Mesendoderm (in vitro differentiated cells): Measurements from ENCODE around the gene STAP2.

ENCODE experiments used
- DNase-seq: peaks from one replicate; pipeline ENCODE4 v3.0.0; 2013
- H2AK5ac ChIP-seq: 2 replicates; pipeline ENCODE4 v1.6.1; 2013; ENCODE audit warnings: low read length, inconsistent platforms
- H2BK120ac ChIP-seq: 2 replicates; pipeline ENCODE4 v1.6.1; 2013; ENCODE audit warnings: low read depth, mild to moderate bottlenecking, low read length, moderate library complexity, mixed read lengths
- H2BK15ac ChIP-seq: replicated peaks from 2 replicates; pipeline ENCODE4 v1.6.1; 2013; ENCODE audit warnings: low read depth, mild to moderate bottlenecking, moderate library complexity
- H2BK5ac ChIP-seq: 2 replicates; pipeline ENCODE4 v1.6.1; 2013; ENCODE audit warnings: low read length, inconsistent platforms
- H3K18ac ChIP-seq: 2 replicates; pipeline ENCODE4 v1.6.1; 2013; ENCODE audit warnings: mild to moderate bottlenecking, low read length, mixed read lengths
- H3K23ac ChIP-seq: one replicate; pipeline ENCODE4 v1.6.1; 2013; ENCODE audit warnings: low read length
- H3K27ac ChIP-seq: 2 replicates; pipeline ENCODE4 v1.5.1; 2013; ENCODE audit warnings: low read depth, mild to moderate bottlenecking, inconsistent platforms, low read length, moderate library complexity
- H3K27me3 ChIP-seq: 2 replicates; pipeline ENCODE4 v1.6.1; 2013; ENCODE audit warnings: low read length, control low read depth, mild to moderate bottlenecking, inconsistent platforms; ENCODE audit not compliant: insufficient read depth, poor library complexity
- H3K36me3 ChIP-seq: 2 replicates; pipeline ENCODE4 v1.6.1; 2013; ENCODE audit warnings: low read length, inconsistent platforms; ENCODE audit not compliant: control insufficient read depth, insufficient read depth
- H3K4ac ChIP-seq: one replicate; pipeline ENCODE4 v1.6.1; 2013; ENCODE audit warnings: low read depth, mild to moderate bottlenecking, low read length, moderate library complexity
- H3K4me1 ChIP-seq: 2 replicates; pipeline ENCODE4 v1.6.1; 2013; ENCODE audit warnings: low read depth, low read length, inconsistent platforms; ENCODE audit not compliant: control insufficient read depth
- H3K4me2 ChIP-seq: 2 replicates; pipeline ENCODE4 v1.6.1; 2013; ENCODE audit warnings: low read length
- H3K4me3 ChIP-seq: 2 replicates; pipeline ENCODE4 v1.5.1; 2013; ENCODE audit warnings: mild to moderate bottlenecking, low read length
- H3K56ac ChIP-seq: one replicate; pipeline ENCODE4 v1.6.1; 2013; ENCODE audit warnings: low read length
- H3K79me1 ChIP-seq: 2 replicates; pipeline ENCODE4 v1.6.1; 2013; ENCODE audit warnings: low read length, inconsistent platforms
- H3K79me2 ChIP-seq: 2 replicates; pipeline ENCODE4 v1.6.1; 2013; ENCODE audit warnings: mild to moderate bottlenecking, low read length; ENCODE audit not compliant: control insufficient read depth, insufficient read depth
- H3K9ac ChIP-seq: 2 replicates; pipeline ENCODE4 v1.6.1; 2013; ENCODE audit warnings: low read length, inconsistent platforms
- H4K5ac ChIP-seq: one replicate; pipeline ENCODE4 v1.6.1; 2013; ENCODE audit warnings: low read length
- H4K8ac ChIP-seq: one replicate; pipeline ENCODE4 v1.6.1; 2013; ENCODE audit warnings: low read depth, mild to moderate bottlenecking, control low read depth, low read length, moderate library complexity
- WGBS: extraction: QIAGEN DNeasy Blood & Tissue Kit; methylation state at CpG from one replicate; pipeline ENCODE4 v1.1.7; 2013; ENCODE audit warnings: low lambda C conversion rate, missing lambda C conversion rate; ENCODE audit not compliant: insufficient coverage; ENCODE audit errors: extremely low coverage; 5-methylcytosine and 5-hydroxymethylcytosine counted together

STAP2 gene

GRCh38 chr19:4378886-4379285, 40.3 kb upstream of the STAP2 start:
- H3K9ac ChIP-seq: no peak overlapping the region
- no peak overlapping the region for H3K4me3 ChIP-seq
- H2BK5ac ChIP-seq: no peak overlapping the region
- no peak overlapping the region for H2AK5ac ChIP-seq
- H4K5ac ChIP-seq: no peak overlapping the region
- no peak overlapping the region for H3K27ac ChIP-seq
- H3K79me2 ChIP-seq: peaks cover 19% of the 10 kb centered on the region
- H3K36me3 ChIP-seq: no peaks in the 10 kb centered on the region
- no peak overlapping the region for H2BK120ac ChIP-seq
- no peak overlapping the region for H4K8ac ChIP-seq
- H2BK15ac ChIP-seq: no peak overlapping the region
- WGBS: no CpG with 5 or more reads among the region's 11 CpGs
- peaks cover 13% of the 10 kb centered on the region for H3K4me1 ChIP-seq
- DNase-seq: no peak
- H3K79me1 ChIP-seq: peaks cover 27% of the 10 kb centered on the region
- no peaks in the 10 kb centered on the region for H3K27me3 ChIP-seq
- no peak overlapping the region for H3K56ac ChIP-seq
- no peak overlapping the region for H3K4ac ChIP-seq
- H3K4me2 ChIP-seq: no peak overlapping the region
- H3K18ac ChIP-seq: no peak overlapping the region
- no peak overlapping the region for H3K23ac ChIP-seq

DNA sequence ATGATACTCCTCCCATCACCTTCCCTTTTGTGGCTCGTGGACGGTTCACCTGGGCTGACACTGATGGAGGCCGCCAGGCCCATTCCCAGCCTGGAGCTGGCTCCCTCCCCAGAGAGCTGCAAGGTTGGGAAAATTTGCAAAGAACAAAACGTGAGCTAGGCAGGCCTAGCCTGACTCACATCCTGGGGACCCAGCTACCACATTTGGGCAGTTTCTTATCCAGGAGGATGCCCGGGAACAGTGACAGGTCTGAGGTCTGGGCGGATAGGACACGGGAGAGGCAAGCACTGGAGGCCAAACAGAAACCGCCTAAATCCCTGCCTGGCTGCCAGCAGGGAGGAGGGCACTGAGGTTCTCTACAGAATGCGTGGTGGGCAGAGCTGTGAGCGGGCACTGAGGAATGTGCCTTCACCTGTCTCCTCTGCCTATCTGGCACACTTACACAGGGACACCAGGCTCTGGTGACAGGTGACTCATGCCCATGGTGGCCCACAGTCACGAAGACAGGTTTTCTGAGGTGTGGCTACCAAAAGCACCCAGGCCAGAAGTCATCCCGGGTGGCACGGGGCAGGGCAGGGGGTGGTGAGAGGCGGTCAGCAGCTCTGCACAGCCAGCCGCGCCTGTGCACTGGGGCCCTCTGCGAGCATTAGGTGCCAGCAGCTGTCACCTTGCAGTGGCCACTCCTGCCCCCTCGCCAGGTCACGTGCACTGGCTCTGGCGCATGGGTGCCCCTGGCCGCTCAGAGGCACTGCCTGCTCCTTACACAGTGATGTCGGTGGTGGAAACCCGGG, 38.6 kb upstream of the STAP2 start:
- no peak overlapping the region for H2BK5ac ChIP-seq
- DNase-seq: no peak
- no peak overlapping the region for H3K4me3 ChIP-seq
- no peak overlapping the region for H2BK120ac ChIP-seq
- no peak overlapping the region for H3K18ac ChIP-seq
- no peak overlapping the region for H4K5ac ChIP-seq
- H3K36me3 ChIP-seq: no peaks in the 10 kb centered on the region
- peaks cover 31% of the 10 kb centered on the region for H3K79me1 ChIP-seq
- H3K79me2 ChIP-seq: peaks cover 17% of the 10 kb centered on the region
- H4K8ac ChIP-seq: no peak overlapping the region
- H3K9ac ChIP-seq: no peak overlapping the region
- no peaks in the 10 kb centered on the region for H3K27me3 ChIP-seq
- no peak overlapping the region for H3K56ac ChIP-seq
- H2BK15ac ChIP-seq: no peak overlapping the region
- no CpG with 5 or more reads among the region's 23 CpGs for WGBS
- H3K4me1 ChIP-seq: peaks cover 13% of the 10 kb centered on the region
- H3K27ac ChIP-seq: no peak overlapping the region
- no peak overlapping the region for H3K4ac ChIP-seq
- H3K4me2 ChIP-seq: no peak overlapping the region
- no peak overlapping the region for H2AK5ac ChIP-seq
- no peak overlapping the region for H3K23ac ChIP-seq

- H3K56ac ChIP-seq: no peak overlapping the region
- H3K18ac ChIP-seq: no peak overlapping the region
- no peaks in the 10 kb centered on the region for H3K36me3 ChIP-seq
- no peak overlapping the region for H3K4me3 ChIP-seq
- no peak overlapping the region for H3K9ac ChIP-seq
- no peak overlapping the region for H4K8ac ChIP-seq
- no peaks in the 10 kb centered on the region for H3K27me3 ChIP-seq
- H3K4me1 ChIP-seq: peaks cover 13% of the 10 kb centered on the region
- no peak overlapping the region for H3K4ac ChIP-seq
- H3K23ac ChIP-seq: no peak overlapping the region
- WGBS: no CpG with 5 or more reads among the region's 10 CpGs
- no peak overlapping the region for H4K5ac ChIP-seq
- no peak overlapping the region for H2AK5ac ChIP-seq
- H3K79me1 ChIP-seq: peaks cover 34% of the 10 kb centered on the region
- no peak overlapping the region for H2BK120ac ChIP-seq
- no peak overlapping the region for H3K27ac ChIP-seq
- DNase-seq: no peak
- H2BK15ac ChIP-seq: no peak overlapping the region
- peaks cover 17% of the 10 kb centered on the region for H3K79me2 ChIP-seq
- no peak overlapping the region for H2BK5ac ChIP-seq
- H3K4me2 ChIP-seq: no peak overlapping the region
These were observed 38.0 kb upstream of the STAP2 start for GRCh38 chr19:4376671-4376990.

DNA sequence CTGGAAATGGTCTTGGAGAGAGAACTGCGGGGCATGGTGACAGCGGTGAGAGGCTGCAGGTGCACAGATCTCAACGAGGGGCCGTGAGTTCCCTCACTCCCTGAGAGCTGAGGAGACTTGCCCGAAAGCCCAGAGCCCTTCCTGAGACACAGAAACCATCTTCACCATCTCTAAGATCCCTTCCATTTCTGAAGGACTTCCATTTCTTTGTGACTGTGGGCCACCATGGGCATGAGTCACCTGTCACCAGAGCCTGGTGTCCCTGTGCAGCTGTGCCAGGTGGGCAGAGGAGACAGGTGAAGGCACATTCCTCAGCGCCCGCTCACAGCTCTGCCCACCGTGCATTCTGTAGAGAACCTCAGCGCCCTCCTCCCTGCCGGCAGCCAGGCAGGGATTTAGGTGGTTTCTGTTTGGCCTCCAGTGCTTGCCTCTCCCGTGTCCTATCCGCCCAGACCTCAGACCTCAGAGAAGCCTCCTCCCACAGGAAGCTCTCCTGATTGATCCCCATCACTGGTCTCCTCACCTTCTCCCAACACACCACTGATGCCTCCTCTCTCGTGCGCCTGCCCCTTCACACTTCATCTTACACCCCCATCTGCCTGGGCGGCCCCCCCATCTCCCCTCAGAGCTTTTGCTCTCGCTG, 37.5 kb upstream of the STAP2 start:
- Histone ChIP-seq H3K4me3 (no peak overlapping the region), H3K79me2 (peaks cover 17% of the 10 kb centered on the region), H3K4me1 (peaks cover 13% of the 10 kb centered on the region), H3K23ac (no peak overlapping the region), H2BK120ac (no peak overlapping the region), H3K4ac (no peak overlapping the region), H3K27me3 (no peaks in the 10 kb centered on the region), H4K8ac (no peak overlapping the region), H3K27ac (no peak overlapping the region), H3K9ac (no peak overlapping the region), H3K36me3 (no peaks in the 10 kb centered on the region), H3K79me1 (peaks cover 34% of the 10 kb centered on the region), H3K4me2 (no peak overlapping the region), H2AK5ac (no peak overlapping the region), H2BK15ac (no peak overlapping the region), H4K5ac (no peak overlapping the region), H3K18ac (no peak overlapping the region), H2BK5ac (no peak overlapping the region), H3K56ac (no peak overlapping the region)
- no peak for DNase-seq
- WGBS: no CpG with 5 or more reads among the region's 16 CpGs

DNA sequence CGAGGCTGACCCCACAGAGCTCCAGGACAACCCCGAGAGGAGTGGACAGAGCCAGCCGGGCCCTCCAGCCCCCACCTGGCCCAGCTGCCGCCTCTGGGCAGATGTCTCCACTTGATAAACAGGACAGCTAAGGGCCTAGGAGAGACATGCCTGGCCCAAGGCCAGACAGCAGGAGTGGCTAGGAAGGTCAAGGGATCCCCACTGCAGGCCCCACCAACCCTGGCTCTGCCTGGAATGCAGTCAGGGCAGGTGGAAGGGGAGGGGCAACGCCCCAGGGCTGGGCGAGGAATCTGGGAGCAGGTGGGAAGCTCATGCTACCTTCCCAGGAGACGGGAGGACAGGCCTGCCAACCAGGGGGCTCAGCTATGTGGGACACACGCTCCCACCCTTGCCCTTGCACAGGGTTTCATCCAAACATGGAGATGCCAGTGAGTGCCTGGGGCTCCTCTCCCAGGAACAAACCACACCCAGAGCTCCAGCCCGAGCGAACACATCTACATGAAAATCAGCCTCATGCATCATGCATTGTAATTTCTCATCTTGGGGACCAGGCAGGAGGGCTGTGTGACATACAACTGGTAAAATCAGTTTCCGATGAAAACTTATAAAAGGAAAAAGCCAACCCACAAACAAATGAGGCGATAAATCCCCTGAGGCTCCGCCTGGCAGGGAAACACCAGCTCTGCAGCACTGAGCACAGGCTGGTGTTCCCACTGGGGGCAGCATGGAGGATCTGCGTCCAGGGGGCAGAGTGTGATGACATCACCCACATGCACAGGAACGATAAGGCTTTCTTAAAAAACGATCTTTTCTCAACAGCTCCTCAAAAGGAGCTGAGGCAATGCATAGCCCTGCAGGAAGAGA, 36.8 kb upstream of the STAP2 start:
- Histone ChIP-seq H4K8ac (no peak overlapping the region), H3K18ac (no peak overlapping the region), H3K36me3 (no peaks in the 10 kb centered on the region), H4K5ac (no peak overlapping the region), H2BK15ac (no peak overlapping the region), H2BK120ac (no peak overlapping the region), H3K4me2 (no peak overlapping the region), H3K27ac (peak overlapping the region; percentile 34), H3K4me1 (peaks cover 13% of the 10 kb centered on the region), H3K79me1 (peaks cover 33% of the 10 kb centered on the region), H3K27me3 (no peaks in the 10 kb centered on the region), H3K4me3 (no peak overlapping the region), H3K23ac (peak overlapping the region; percentile 80), H2AK5ac (no peak overlapping the region), H3K56ac (peak overlapping the region; percentile 76), H3K9ac (peak overlapping the region; percentile 40), H3K4ac (no peak overlapping the region), H2BK5ac (no peak overlapping the region), H3K79me2 (peaks cover 12% of the 10 kb centered on the region)
- no CpG with 5 or more reads among the region's 16 CpGs for WGBS
- DNase-seq: peak; percentile 88
